Gastrocnemius medialis (tissue), 4 donors: Measurements from ENCODE around the gene RCAN1.

Source experiments
- CTCF ChIP-seq, 5 experiments: fragments of 450-650 bp in 3 of 5; fragments of 200-600 bp in 2 of 5; sonication (generic) in 2 of 5; IDR thresholded peaks in 4 of 5; conservative IDR thresholded peaks in 1 of 5; 1 replicate in 4 of 5; 2 replicates in 1 of 5; pipeline ENCODE4 v1.5.1; 2016 to 2019; ENCODE audit warnings: antibody characterized with exemption in 5 of 5, mild to moderate bottlenecking in 3 of 5, moderate library complexity in 3 of 5
- POLR2A ChIP-seq, 2 donors: fragments of 450-650 bp; IDR thresholded peaks; one replicate each; pipeline ENCODE4 v1.6.1; 2017; ENCODE audit warnings: antibody characterized with exemption in 2 of 2, mild to moderate bottlenecking in 2 of 2, moderate library complexity in 2 of 2

- no peak for TF ChIP-seq CTCF (IDR thresholded peaks at IDR 0.05 in 4 of 5, conservative IDR thresholded peaks at IDR 0.05 in 1 of 5)
- no peak for TF ChIP-seq POLR2A (IDR thresholded peaks at IDR 0.05)
These were observed 80.4 kb downstream of the RCAN1 start for GRCh38 chr21:34534522-34534921.
